ENCODE results near the gene SHISA8.

- TF ChIP-seq CTCF (conservative IDR thresholded peaks at IDR 0.05; ENCODE audit: low read length) (no peak), EZH2phosphoT487 (IDR thresholded peaks at IDR 0.05; ENCODE audit: borderline replicate concordance) (no peak)
Measured at GRCh38 chr22:41911001-41911611, 3.8 kb downstream of the SHISA8 start.
